NCI-H187 (cell line): ENCODE results near the gene KCNJ4.

ENCODE experiments used
- DNase-seq, 2 experiments: peaks; one replicate each; lab custom pipeline; 2025; lab: John Stamatoyannopoulos, UW

KCNJ4 gene

DNA sequence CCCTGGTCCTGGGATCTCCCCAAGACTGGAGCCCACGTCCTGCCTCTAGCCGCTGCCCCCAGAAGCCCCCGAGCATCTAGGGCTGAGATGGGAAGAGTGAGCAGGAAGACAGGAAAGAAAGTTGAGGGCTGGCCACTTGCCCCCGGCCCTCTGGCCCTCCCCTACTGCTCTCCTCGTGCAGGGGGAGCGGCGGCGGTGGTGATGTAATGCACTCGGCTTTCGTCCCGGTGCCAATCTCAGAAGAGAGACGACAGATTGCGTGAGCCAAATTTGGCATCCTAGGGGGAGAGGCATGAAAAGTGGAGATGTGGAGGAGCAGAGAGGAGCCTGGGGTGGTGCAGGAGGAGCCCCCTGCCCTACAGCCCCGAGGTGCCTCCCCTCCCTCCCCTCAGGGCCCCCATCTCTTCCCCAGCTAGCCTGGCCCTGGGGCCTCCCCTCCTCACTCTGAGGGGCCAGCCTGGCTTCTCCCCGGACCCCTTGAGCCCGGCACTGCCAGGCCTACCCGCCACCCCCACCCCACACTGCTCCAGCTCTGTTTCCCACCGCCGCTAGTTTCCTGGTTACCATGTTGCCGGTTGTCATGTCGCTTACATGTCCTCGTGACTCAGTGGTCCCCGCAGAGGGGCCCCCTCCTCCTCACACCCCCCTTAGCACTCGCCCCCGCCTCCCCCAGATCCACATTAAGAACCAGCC lies 2.5 kb downstream of the KCNJ4 start:
- no peak for DNase-seq

GRCh38 chr22:38451864-38452263 lies 3.1 kb downstream of the KCNJ4 start:
- DNase-seq, result no peak

DNA sequence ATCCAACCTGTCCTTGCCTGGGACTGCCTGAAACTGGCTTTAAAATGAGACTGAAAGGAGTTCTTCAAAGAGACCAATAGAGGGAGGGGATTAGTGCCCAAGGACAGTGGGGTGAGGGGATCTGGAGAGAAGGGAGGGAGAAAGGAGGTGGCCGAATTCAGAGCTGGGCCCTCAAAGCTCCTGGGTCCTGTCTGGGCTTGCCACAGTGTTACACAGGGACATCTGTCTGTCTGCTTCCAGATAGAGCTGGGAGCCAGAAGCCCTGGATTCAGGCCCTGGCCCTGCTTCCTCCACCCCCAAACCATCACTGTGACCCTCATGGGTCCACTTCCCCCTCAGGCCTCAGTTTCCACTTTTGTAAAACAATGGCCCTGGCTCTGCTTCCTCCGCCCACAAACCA lies 3.6 kb downstream of the KCNJ4 start:
- no peak for DNase-seq

- no peak for DNase-seq
Observed at GRCh38 chr22:38450234-38450797, 4.7 kb downstream of the KCNJ4 start.

DNA sequence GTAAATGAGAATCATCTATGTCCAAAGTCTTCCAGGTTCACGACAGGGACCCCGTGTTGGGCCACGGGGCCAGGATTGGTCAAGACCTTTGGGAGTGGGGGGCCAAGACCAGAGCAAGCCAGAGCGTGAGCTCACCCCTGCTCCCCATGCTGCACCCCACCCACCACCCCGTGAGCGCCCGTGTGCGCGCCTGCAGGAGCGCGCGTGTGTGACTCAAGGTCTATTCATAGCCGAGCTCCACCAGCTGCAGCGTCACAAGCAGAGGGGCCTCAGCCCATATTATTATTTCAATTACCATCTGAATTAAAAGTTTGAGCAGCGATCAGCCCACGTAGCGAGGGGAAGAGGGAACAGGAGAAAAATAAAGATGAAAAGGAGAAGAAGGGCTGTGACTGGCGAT lies 5.2 kb downstream of the KCNJ4 start:
- DNase-seq, result no peak

- no peak for DNase-seq
Observed at GRCh38 chr22:38448945-38449745, 5.9 kb downstream of the KCNJ4 start.

- DNase-seq, result no peak
Observed at GRCh38 chr22:38446018-38446601, 8.9 kb downstream of the KCNJ4 start.

- DNase-seq, result no peak
Observed at GRCh38 chr22:38444783-38445182, 10.2 kb downstream of the KCNJ4 start.

DNA sequence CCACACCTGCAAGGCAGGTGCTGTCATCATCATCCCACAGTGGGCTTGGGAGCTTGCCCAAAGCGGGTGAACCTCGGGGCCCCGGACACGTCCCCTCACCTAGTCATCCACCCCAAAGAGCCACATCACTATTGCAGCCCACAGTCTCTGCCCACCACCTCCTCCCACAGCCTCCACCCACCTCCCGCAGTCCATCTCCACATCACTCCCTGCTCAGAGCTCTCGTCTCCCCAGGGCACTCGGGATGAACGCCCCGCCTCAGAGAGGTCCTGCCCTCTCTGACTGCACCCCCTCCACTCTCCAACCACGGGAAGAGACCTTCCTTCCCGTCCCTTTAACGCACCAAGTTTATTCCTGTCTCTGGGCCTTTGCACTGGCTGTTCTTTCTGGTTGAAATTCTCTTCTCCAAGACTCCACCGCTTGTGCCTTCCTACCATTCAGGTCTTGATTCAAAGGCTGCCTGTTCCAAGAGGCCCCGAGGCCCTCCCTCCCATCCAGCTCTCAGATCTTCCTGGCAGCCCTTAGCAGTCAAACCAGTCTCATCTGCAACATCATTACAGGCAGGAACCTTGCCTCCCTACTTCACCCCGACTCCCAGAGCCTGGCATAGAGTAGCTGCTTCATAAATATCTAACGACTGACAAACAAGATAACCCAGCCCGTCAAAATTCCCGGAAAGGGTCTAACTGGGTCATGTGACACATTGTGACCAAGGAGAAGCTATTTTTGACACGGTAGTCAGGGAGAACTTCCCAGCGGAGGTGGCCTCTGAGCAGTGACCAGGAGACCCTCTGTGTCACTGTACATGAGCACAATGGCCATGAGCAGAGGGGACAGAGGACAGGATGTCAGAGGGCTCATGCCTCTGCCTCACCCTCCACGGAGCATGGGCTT lies 11.1 kb downstream of the KCNJ4 start:
- no peak for DNase-seq

- no peak for DNase-seq
Observed at GRCh38 chr22:38442967-38443627, 11.9 kb downstream of the KCNJ4 start.

- no peak for DNase-seq
Observed at GRCh38 chr22:38441620-38442287, 13.2 kb downstream of the KCNJ4 start.

- no peak for DNase-seq
Observed at GRCh38 chr22:38440747-38441350, 14.2 kb downstream of the KCNJ4 start.

GRCh38 chr22:38437416-38437815 lies 17.6 kb downstream of the KCNJ4 start:
- no peak for DNase-seq

DNA sequence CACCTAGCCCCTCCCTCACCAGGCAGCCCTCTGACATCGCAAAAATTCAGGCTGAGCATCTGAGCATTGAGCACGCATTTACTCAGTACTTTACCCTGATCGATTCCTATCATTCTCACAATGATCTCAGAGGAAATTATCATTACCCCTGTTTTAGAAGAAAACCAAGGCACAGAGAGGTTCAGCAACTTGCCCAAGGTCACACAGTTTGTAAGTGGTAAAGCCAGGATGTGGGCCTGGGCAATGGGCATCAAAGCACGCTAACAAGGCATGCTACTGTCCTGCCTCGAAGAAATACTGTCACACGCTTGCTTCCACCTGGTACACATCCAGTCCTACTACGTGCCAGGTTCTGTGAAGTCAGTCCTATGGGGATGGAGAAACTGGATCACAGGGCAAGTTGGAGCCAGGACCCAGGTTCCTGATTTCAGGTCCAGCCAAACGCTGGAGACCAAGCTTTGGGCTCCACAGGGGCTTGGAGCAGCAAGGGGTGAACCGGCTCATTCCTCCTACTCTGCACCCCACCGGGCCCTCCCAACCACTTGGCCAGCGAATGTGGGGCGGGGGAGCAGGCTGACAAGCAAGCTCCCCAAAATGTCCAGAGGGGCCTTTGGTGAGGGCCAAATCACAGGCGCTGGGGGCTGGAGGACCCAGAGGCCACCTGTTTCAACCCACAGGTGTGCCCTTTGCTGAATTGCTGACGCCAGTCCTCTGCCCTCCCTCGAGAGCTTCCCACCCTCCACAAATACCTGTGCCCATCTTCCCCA lies 18.2 kb downstream of the KCNJ4 start:
- DNase-seq, result no peak

DNA sequence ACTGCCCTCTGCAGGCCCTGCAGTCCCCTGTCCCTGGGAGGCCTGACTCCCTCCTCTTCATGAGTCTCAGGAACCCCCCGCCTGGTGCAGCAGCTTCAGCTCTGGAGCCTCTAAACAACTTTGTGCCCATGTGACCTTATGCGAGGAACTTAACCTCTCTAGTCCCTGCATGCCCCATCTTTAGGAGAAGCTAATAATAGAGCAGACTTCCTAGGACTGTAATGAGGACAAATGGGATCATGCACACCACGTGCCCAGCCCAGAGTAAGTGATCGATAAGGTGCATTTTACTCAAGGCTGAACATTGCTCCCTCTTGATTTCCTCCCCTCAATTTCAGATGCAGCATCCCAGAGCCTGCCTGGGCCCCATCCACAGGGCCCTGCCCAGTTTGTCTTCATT lies 19.0 kb downstream of the KCNJ4 start:
- DNase-seq, result no peak

GRCh38 chr22:38435010-38435409 lies 20.0 kb downstream of the KCNJ4 start:
- no peak for DNase-seq

GRCh38 chr22:38433871-38434270 lies 21.1 kb downstream of the KCNJ4 start:
- no peak for DNase-seq

- no peak for DNase-seq
Observed at GRCh38 chr22:38432264-38432663, 22.7 kb downstream of the KCNJ4 start.

DNA sequence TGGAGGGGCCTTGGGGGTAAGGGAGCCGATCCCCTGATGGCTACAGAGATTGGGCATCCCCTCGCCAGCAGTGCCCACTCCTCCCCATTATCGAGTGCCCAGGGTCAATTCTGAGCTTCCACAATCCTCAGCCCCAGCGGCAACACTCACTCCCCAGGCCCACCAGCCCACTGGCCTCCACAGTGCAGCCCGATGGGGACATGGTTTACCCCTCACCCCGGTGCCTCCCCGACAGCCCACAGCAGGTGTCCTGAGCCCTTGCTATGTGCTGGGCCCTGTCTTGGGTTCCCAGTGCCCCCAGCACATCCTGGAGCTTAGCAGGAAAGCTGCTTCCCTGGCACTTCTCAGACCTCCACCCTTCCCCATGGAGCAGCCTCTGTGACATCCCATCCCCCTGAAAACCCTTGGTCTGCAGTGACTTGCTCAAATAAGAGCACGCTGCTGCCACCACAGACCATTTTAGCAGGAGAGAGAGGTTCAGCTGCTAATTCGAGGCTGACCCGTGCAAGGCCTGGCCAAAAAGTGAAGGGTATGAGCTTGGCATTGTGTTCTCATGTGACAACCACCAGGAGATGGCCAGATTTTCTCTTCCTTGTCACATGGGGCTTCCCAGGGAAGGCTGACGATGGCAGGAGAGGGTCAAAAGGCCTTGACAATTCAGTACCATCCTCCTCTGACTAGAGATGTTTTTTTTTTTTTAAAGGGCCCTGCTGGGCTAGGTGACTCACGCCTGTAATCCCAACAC lies 23.6 kb downstream of the KCNJ4 start:
- no peak for DNase-seq
